Neural cell (in vitro differentiated cells): ENCODE results near the gene DHRS12.

Experiments
- EZH2 ChIP-seq: fragments of 200-600, 300-800 bp; shearing (Covaris generic), sonication (generic); IDR thresholded peaks from 2 replicates; pipeline ENCODE4 v1.6.1; 2014; ENCODE audit warnings: antibody characterized with exemption, low read length, borderline replicate concordance, mild to moderate bottlenecking; ENCODE audit not compliant: insufficient read depth, poor library complexity, severe bottlenecking
- TAF1 ChIP-seq: IDR thresholded peaks from 2 replicates; pipeline ENCODE4 v1.6.1; 2012; ENCODE audit warnings: low read depth
- TF ChIP-seq, protein P1 (sequence below): fragments of 450-650 bp; IDR thresholded peaks from 2 replicates; pipeline ENCODE4 v1.5.1; 2014; ENCODE audit warnings: antibody characterized with exemption, mild to moderate bottlenecking, moderate library complexity; ENCODE audit not compliant: poor library complexity, severe bottlenecking

DNA sequence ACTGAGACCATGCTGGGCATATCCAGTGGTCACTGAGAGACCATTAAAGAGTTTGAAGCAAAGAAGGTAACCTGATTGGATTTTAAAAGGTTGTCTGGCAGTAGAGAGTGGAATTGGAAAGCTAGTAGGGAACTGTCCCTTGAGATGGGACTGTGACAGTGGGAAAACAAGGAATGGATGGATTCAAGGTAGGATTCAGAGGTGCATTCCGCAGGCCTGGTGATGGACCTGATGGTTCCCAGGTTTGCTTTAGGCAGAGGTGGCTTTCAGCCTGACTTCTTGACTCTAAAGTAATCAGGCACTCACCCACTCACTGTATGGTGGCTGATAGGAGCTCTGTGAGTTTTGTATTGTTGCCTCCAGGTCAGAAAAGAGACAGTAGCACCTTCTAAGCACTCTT lies 73.0 kb downstream of the DHRS12 start:
- TF ChIP-seq, protein P1, sequence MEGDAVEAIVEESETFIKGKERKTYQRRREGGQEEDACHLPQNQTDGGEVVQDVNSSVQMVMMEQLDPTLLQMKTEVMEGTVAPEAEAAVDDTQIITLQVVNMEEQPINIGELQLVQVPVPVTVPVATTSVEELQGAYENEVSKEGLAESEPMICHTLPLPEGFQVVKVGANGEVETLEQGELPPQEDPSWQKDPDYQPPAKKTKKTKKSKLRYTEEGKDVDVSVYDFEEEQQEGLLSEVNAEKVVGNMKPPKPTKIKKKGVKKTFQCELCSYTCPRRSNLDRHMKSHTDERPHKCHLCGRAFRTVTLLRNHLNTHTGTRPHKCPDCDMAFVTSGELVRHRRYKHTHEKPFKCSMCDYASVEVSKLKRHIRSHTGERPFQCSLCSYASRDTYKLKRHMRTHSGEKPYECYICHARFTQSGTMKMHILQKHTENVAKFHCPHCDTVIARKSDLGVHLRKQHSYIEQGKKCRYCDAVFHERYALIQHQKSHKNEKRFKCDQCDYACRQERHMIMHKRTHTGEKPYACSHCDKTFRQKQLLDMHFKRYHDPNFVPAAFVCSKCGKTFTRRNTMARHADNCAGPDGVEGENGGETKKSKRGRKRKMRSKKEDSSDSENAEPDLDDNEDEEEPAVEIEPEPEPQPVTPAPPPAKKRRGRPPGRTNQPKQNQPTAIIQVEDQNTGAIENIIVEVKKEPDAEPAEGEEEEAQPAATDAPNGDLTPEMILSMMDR, result no peak
- TF ChIP-seq EZH2 (no peak), TAF1 (no peak)
